OCI-M2 (cell line): ENCODE results near the gene MTHFD1L.
"Not testable (repeated sequence)": the region's sequence is repeated elsewhere in the genome, so short reads cannot be mapped to it uniquely, and the experiment has no call there.

ENCODE experiments used
- DNase-seq: peaks from one replicate; lab custom pipeline; 2025; ENCODE audit not compliant: unreplicated experiment; lab: John Stamatoyannopoulos, UW

MTHFD1L gene

GRCh38 chr6:151063842-151064647, 198.5 kb downstream of the MTHFD1L start:
- no peak for DNase-seq

GRCh38 chr6:151065027-151065815, 199.7 kb downstream of the MTHFD1L start:
- no peak for DNase-seq

DNA sequence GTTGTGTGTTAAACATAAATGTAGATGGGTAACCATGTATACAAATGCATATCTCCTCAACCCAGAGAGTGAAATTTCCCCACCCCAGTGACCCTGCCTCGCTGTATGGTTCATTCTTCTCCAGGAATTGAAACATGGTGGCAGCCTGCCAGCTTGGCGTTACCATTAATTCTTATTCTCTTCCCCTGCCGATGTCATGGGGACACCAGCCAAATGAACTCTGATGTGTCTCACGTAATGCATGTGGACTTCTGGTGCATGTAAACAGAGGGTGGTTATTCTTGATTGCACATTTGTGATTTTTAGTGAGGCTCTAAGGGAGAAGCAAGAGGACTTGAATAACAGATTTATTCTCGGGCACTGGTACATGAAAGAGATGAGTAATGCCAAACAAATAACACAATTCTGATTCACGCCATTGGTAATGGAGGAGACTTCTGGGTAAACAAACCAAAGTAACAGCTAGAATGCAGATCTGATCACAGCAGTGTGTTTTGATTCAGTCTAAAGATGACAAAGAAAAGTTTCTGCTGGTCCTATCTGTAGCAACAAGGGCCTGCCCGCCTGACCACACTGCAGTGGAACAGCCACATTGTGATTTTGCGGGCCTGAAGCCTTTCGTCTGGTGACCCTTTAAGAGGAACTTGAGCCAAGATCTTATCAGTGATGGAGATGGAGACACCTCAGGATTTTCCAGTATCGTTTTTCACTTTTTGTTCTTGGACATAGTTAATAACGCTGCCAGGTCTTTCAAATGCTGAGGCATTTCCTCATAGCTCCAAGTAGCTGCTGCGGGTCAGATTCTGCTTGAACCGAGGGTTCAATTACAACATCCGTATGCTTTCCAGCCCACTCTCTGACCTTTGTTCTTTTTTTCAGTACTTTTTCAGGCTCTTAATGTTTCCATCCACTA, 202.4 kb downstream of the MTHFD1L start:
- DNase-seq, result no peak

GRCh38 chr6:151068761-151069312, 203.3 kb downstream of the MTHFD1L start:
- DNase-seq, result no peak

- no peak for DNase-seq
Observed at GRCh38 chr6:151069641-151070040, 204.1 kb downstream of the MTHFD1L start.

GRCh38 chr6:151070631-151071051, 205.1 kb downstream of the MTHFD1L start:
- no peak for DNase-seq

DNA sequence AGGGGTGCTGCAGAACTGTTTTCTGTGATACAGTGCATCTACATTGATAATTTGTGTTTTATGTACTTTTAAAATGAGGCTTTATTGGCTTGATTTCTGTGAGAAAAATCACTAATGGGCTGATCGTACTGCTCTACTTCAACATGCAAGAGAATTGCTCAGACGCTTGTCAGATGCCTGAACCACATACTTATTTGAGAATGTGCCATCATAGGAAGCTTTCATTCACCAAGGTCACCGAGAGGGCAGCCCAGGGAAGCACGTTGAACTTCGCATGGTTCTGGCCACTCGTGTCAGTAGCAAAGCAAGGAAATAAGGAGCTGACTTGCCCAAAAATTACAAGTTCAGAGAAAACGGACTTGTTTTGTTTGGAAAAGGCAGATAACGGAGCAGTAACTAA, 205.8 kb downstream of the MTHFD1L start:
- no peak for DNase-seq

DNA sequence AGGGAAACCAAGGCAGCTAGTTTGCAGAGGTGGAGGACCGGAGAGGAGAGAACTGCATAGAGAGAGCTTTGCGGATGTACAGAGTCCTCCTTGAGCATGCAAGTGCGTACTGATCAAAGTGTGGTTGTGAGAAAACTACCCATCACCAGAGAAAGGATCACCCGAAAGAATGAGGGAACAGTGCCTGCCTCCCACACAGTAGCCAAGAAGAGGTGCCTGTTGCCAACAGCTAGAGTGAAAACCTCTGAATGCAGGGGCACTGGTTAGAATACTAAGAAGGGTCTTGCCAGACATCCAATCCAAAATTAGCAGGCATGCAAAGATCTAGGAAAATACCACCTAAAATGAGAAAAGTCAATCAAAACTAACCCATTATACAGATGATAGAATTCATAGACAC, 207.6 kb downstream of the MTHFD1L start:
- DNase-seq, result no peak

DNA sequence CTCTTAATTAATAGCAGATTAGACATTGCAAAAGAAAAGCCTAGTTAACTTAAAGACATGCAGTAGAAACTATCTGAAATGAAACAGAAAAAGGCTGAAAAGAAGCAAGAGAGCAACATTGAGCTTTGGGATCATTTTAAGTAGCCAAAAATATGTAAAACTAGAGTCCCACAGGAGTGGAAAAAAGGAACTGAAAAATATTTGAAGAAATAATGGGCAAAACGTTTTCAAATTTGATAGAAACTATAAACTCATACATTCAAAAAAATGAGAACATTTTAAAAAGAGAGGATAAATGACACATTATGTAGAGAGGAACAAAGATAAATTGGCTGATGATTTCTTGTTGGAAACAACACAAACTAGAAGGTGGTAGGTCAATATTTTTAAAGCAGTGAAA, 208.2 kb downstream of the MTHFD1L start:
- no peak for DNase-seq

DNA sequence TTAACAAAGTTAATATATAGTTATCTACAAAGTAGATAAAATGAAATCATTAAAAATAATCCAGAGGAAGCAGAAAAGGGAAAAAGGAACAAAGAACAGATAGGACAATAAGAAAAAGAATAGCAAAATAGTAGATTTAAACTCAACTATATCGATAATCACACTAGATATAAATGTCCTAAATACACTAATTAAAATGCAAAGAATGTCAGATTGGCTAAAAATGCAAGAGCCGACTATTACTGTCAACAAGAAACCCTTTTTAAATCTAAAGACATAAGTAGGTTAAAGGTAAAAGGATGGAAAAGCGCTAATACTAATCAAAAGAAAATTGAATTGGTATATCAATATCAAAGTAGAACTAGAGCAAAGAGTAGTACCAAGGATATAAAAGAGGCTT, 209.5 kb downstream of the MTHFD1L start:
- no peak for DNase-seq

GRCh38 chr6:151075527-151075926, 210.0 kb downstream of the MTHFD1L start:
- no peak for DNase-seq

DNA sequence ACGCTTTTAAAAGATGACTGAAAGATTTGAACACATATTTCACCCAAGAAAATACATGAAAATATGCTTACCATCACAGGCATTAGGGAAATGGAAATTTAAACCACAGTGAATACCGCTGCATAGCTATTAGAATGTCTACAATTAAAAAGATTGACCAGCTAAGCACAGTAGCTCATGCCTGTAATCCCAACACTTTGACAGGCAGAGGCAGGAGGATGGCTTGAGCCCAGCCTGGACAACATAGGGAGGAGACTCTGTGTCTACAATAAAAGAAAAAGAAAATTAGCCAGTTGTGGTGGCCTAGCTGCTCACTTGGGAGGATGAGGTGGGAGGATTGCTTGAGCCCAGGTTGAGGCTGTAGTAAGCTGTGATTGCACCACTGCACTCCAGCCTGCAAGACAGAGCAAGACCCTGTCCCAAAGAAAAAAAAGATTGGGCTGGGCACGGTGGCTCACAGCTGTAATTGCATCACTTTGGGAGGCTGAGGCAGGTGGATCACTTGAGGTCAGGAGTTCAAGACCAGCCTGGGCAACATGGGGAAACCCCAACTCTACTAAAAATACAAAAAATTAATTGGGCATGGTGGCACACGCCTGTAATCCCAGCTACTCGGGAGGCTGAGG, 210.5 kb downstream of the MTHFD1L start:
- DNase-seq, result no peak

DNA sequence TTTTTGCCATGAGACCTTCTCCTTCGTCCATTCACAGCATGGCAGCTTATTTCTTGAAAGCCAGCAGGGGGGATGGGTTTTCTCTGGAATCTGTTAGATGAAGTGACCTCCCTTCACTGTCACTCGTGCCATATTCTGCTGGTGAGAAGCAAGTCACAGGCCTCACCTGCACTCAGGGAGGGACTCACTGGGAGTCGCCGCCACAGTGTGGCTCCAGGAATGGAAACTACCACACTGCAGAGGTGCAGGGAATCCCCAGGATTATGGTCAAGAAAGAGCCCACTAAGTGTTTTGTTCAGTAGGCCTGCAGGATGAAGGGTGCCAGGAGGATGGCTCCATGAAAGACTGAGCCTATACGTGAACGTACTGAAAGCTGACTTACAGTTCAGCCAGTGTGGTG, 213.2 kb downstream of the MTHFD1L start:
- no peak for DNase-seq

- DNase-seq, result no peak
Observed at GRCh38 chr6:151081656-151082055, 216.2 kb downstream of the MTHFD1L start.

DNA sequence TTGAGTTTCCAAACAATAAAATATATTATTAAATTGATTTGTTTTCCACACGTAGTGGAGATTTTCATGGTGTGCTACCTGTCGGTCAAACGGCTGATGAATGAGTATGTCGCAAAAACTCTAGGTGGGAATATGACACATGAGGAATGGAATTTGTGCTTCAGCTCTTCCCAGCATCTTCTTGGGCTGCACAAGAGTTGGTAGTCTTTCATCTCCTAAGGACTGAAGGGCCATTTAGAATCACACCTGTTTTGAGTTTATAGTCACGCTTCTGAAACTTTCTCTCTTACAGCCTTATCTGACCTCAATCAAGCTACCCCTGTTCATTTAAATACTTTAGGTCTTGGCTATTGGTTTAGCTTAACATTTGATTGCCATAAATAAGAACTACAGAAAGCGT, 216.6 kb downstream of the MTHFD1L start:
- no peak for DNase-seq

DNA sequence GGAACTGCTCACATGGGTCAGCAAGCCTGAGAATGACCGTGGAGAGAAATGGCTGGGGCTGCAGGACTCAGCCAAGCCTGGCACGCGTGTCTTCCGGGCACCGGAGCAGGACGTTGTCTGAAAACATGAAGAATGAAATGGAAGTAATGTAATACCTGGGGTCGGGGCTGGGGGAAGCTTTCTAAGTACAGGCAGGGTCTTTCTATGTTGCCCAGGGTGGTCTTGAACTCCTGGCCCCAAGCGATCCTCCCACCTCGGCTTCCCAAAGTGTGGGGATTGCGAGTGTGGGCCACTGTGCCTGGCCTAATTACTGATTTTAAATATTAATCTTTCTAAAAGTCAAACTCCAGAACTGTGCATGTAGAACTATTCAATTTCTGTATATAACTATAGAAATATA, 218.8 kb downstream of the MTHFD1L start:
- DNase-seq, result no peak

GRCh38 chr6:151087055-151087454, 221.6 kb downstream of the MTHFD1L start:
- not testable (repeated sequence) for DNase-seq

DNA sequence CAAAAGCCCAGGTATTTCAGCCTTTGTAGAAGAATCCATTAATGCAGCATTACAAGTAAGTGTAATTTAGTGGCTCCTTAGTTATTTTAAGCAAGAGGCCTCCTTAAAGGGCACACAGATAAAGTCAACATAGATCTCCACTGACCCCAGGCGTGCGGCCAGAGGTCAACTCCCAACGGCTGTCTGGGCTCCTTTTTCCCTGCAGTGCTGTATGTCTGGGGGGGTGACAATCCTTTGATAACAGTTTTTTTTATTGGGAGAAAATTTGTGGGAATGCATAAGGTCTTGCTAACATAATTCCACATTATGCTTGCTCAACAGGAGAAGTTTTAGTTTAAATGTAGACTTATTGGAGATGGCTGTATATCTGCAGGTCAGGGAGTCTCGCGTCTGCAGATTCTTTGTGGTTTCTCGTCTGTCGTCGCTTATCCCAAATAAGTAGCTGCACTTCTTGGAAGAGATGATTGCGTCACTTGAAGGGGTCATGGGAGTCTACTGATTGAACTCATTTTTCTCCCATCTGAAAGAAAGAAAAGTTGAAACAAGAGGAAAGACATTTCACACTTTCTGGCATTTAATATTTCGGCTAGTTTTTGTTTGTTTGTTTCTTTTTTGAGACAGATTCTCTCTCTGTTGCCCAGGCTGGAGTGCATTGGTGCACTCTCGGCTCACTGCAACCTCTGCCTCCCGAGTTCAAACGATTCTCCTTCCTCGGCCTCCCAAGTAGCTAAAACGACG, 222.5 kb downstream of the MTHFD1L start:
- no peak for DNase-seq

GRCh38 chr6:151088599-151088935, 223.1 kb downstream of the MTHFD1L start:
- no peak for DNase-seq

DNA sequence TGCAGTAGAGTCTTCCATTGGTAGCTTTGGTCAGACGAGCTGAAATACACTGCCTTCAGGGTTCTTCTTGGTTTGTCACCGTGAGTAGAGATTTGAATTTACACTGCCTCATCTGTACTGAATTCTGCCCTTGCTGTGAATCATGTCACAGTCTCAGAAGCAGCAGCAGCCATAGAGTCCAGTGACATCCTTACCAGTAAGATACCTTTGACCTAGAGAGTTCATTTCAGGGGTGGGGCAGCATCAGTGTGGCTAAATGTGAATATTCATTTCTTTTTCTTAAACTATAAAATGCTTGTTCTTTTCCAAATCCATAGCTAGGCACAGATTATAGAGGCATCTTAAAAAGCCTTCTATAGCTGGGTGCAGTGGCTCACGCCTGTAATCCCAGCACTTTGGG, 223.5 kb downstream of the MTHFD1L start:
- DNase-seq, result no peak
